ENCODE results near the gene DNM2. TPM values are rescaled to one million over a fixed set of nuclear protein-coding genes. Genes with fewer than 3 reads are reported as not detected.

DNM2 gene
- total RNA-seq, 2 experiments from 2014 or later, result 144 to 150 TPM

Other genes starting within 250 kb of the DNM2 start
- gene KEAP1, start 214.7 kb upstream of the DNM2 start, total RNA-seq, result 10 to 100 TPM; 90.6 to 94.8 TPM
- 1 to 10 TPM in 1 of 2 experiments, under 1 TPM in 1; 0.46 to 1.1 TPM for gene S1PR5, start 200.6 kb upstream of the DNM2 start, total RNA-seq
- gene ATG4D, start 174.2 kb upstream of the DNM2 start, total RNA-seq, result 10 to 100 TPM; 34.5 to 36.8 TPM
- 10 to 100 TPM; 73.3 to 75.3 TPM for gene KRI1, start 152.1 kb upstream of the DNM2 start, total RNA-seq
- 10 to 100 TPM; 35.0 to 35.9 TPM for gene CDKN2D, start 149.1 kb upstream of the DNM2 start, total RNA-seq
- not detected for gene AP1M2, start 130.8 kb upstream of the DNM2 start, total RNA-seq
- gene SLC44A2, start 92.5 kb upstream of the DNM2 start, total RNA-seq, result 10 to 100 TPM; 70.6 to 74.6 TPM
- gene ILF3, start 63.7 kb upstream of the DNM2 start, total RNA-seq, result 100 to 1,000 TPM; 476 to 479 TPM
- 10 to 100 TPM; 69.9 to 72.7 TPM for gene QTRT1, start 16.6 kb upstream of the DNM2 start, total RNA-seq
- gene TMED1, start 118.1 kb downstream of the DNM2 start, total RNA-seq, result 10 to 100 TPM; 13.4 to 14.2 TPM
- gene C19orf38, start 130.3 kb downstream of the DNM2 start, total RNA-seq, result under 1 TPM; 0.44 to 0.48 TPM
- gene CARM1, start 153.5 kb downstream of the DNM2 start, total RNA-seq, result 10 to 100 TPM; 83.6 to 85.1 TPM
- 10 to 100 TPM; 28.4 to 30.8 TPM for gene YIPF2, start 210.6 kb downstream of the DNM2 start, total RNA-seq
- 10 to 100 TPM; 19.8 to 19.9 TPM for gene TIMM29, start 210.7 kb downstream of the DNM2 start, total RNA-seq
- gene SMARCA4, start 243.0 kb downstream of the DNM2 start, total RNA-seq, result 100 to 1,000 TPM; 119 to 120 TPM